Prostate gland (tissue), 2 donors: Measurements from ENCODE around the gene COMMD10. TPM values are rescaled to one million over a fixed set of nuclear protein-coding genes. Genes with fewer than 3 reads are reported as not detected.

Experiments used
- DNase-seq: peaks from one replicate; pipeline ENCODE4 v3.0.0-alpha.2; 2019; ENCODE audit warnings: low spot score
- H3K27ac ChIP-seq, 2 donors: fragments of 200-600 bp; sonication (generic); 2 replicates each; pipeline ENCODE4 v1.5.1; 2017 to 2019
- H3K27me3 ChIP-seq: fragments of 200-600 bp; sonication (generic); replicated peaks from 2 replicates; pipeline ENCODE4 v1.5.1; 2019; ENCODE audit not compliant: insufficient read depth
- H3K36me3 ChIP-seq, 2 donors: fragments of 200-600 bp; sonication (generic); 1 replicate in 1 of 2; 2 replicates in 1 of 2; pipeline versions ENCODE4 v1.5.1 to v1.8.1; 2017 to 2019
- H3K4me1 ChIP-seq: fragments of 200-600 bp; sonication (generic); replicated peaks from 2 replicates; pipeline ENCODE4 v1.5.1; 2019
- H3K4me3 ChIP-seq, 2 donors: fragments of 200-600 bp; sonication (generic); 2 replicates each; pipeline ENCODE4 v1.5.1; 2017 to 2019
- H3K9me3 ChIP-seq: fragments of 200-600 bp; sonication (generic); 2 replicates; pipeline ENCODE4 v1.5.1; 2017
- POLR2A ChIP-seq: fragments of 450-650 bp; IDR thresholded peaks from one replicate; pipeline ENCODE4 v1.6.1; 2016; ENCODE audit warnings: antibody characterized with exemption, mild to moderate bottlenecking
- POLR2AphosphoS5 ChIP-seq: sonication (generic); formaldehyde crosslinking; IDR thresholded peaks from one replicate; pipeline ENCODE4 v1.6.1; 2017; ENCODE audit warnings: antibody characterized with exemption
- WGBS: methylation state at CpG from one replicate; pipeline ENCODE4 v1.1.5; 2018; 5-methylcytosine and 5-hydroxymethylcytosine counted together
- intact Hi-C: fragments of 100-400 bp; cut with DNase I; formaldehyde crosslinking; loops from one replicate; pipeline ENCODE4 v1.14.2; 2022
- total RNA-seq, 2 donors: library from RNA; depleted of rRNA; stranded (reverse); fragments of >200 nt; gene quantifications; one replicate each; pipeline ENCODE4 v1.1.0, GENCODE V29; 2016
- TF ChIP-seq, protein P1 (sequence below), 4 experiments: fragments of 200-600 bp in 2 of 4; fragments of 450-650 bp in 2 of 4; sonication (generic) in 2 of 4; IDR thresholded peaks; 1 replicate in 3 of 4; 2 replicates in 1 of 4; pipeline ENCODE4 v1.5.1; 2016 to 2019; ENCODE audit warnings: antibody characterized with exemption in 4 of 4, mild to moderate bottlenecking in 2 of 4, moderate library complexity in 2 of 4

Gene COMMD10
- total RNA-seq, 2 donors from 2014 or later: 26.6 to 27.9 TPM

- intact Hi-C loops: loop anchor here (10.0 kb wide), 1 partner anchor 437 kb away; the partner anchor contains the start of gene SEMA6A
- Histone ChIP-seq H3K9me3 (no peaks in the 10 kb centered on the region), H3K4me3 (no peak overlapping the region), H3K27me3 (no peaks in the 10 kb centered on the region), H3K36me3 (no peaks in the 10 kb centered on the region), H3K27ac (no peak overlapping the region), H3K4me1 (no peaks in the 10 kb centered on the region)
- no peak for TF ChIP-seq POLR2AphosphoS5
- TF ChIP-seq, protein P1, sequence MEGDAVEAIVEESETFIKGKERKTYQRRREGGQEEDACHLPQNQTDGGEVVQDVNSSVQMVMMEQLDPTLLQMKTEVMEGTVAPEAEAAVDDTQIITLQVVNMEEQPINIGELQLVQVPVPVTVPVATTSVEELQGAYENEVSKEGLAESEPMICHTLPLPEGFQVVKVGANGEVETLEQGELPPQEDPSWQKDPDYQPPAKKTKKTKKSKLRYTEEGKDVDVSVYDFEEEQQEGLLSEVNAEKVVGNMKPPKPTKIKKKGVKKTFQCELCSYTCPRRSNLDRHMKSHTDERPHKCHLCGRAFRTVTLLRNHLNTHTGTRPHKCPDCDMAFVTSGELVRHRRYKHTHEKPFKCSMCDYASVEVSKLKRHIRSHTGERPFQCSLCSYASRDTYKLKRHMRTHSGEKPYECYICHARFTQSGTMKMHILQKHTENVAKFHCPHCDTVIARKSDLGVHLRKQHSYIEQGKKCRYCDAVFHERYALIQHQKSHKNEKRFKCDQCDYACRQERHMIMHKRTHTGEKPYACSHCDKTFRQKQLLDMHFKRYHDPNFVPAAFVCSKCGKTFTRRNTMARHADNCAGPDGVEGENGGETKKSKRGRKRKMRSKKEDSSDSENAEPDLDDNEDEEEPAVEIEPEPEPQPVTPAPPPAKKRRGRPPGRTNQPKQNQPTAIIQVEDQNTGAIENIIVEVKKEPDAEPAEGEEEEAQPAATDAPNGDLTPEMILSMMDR (IDR thresholded peaks at IDR 0.05): peak; percentile 38 to 67 (median 63)
- WGBS: 7% methylated on average over 4 of the region's 4 CpGs
- no peak for DNase-seq
Observed at GRCh38 chr5:116137544-116138378, 52.9 kb downstream of the COMMD10 start.

DNA sequence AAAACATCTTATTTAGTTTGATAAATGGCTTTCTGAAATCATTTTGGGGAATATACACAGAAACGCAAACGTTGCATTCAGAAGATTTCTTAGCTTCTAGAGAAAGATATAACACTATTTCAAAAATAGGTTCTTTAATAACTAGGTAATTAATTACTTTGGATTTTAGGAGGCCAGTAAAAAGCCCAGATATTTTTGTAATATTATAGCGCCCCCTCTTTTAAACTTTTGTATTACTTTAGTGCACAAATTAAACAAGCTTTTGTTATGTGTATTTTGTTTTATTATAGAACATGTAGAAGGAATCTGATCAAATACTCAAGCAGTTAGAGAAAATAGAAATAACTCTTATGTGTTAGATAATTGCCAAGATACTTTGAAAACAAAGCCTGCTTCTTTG is 57.7 kb downstream of the COMMD10 start:
- WGBS: 94% methylated on average over 3 of the region's 3 CpGs
- intact Hi-C loops: no loop called here

DNA sequence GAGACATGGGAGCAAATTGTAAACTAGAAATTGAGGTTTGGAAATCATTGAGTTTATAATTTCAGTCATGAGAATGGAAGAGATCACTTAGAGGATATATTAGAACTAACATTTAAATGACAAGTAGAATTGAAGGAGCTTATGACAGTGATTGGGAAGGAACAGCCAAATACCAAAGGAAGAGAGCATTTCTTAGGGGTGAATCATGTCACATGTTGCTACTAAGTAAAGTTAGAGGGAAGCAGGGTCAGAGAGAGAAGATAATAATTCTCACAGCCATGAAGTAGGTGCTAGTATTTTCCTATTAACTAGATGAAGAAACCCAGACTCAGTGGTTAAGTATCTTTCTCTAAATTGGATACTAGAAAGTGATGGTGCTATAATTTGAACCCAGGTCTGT is 59.3 kb downstream of the COMMD10 start:
- intact Hi-C loops: no loop called here
- TF ChIP-seq POLR2A: no peak
- no peak for TF ChIP-seq POLR2AphosphoS5
- TF ChIP-seq, protein P1 (IDR thresholded peaks at IDR 0.05): no peak
- Histone ChIP-seq H3K9me3 (no peaks in the 10 kb centered on the region), H3K27me3 (no peaks in the 10 kb centered on the region), H3K36me3 (no peaks in the 10 kb centered on the region), H3K27ac (no peak overlapping the region), H3K4me3 (no peak overlapping the region), H3K4me1 (no peaks in the 10 kb centered on the region)
- DNase-seq: no peak

More for the DNA sequence above, 57.7 kb downstream of the COMMD10 start:
- Histone ChIP-seq H3K9me3 (no peaks in the 10 kb centered on the region), H3K4me3 (no peak overlapping the region), H3K27ac (no peak overlapping the region), H3K27me3 (no peaks in the 10 kb centered on the region), H3K4me1 (no peaks in the 10 kb centered on the region), H3K36me3 (no peaks in the 10 kb centered on the region)
- TF ChIP-seq, protein P1 (IDR thresholded peaks at IDR 0.05): peak in 1 of 4 experiments; percentile 14
- no peak for TF ChIP-seq POLR2AphosphoS5
- no peak for DNase-seq

DNA sequence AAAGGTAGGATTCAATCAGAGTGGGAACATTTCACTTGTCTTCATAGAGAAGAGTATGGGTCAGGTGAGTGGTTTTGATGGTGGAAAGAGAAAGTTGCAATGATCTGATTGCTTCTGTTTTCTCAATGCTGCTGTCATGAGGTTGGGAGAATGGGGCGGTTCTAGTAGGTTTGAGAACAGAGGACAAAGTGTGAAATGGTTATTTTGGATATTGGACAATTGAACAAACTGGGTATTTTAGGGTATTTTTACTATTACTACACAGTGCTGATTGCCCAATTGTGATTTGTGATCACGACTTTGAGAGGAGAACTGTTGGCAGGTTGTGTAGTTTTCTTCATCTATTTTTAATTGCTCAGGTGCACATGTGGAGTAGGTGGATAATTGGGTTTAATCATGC is 60.2 kb downstream of the COMMD10 start:
- intact Hi-C loops: no loop called here
- Histone ChIP-seq H3K27me3 (no peaks in the 10 kb centered on the region), H3K36me3 (no peaks in the 10 kb centered on the region), H3K9me3 (no peaks in the 10 kb centered on the region), H3K4me3 (no peak overlapping the region), H3K4me1 (no peaks in the 10 kb centered on the region), H3K27ac (no peak overlapping the region)
- DNase-seq: no peak
- WGBS: 82% methylated on average over 2 of the region's 2 CpGs
- TF ChIP-seq POLR2AphosphoS5: no peak
- TF ChIP-seq, protein P1 (IDR thresholded peaks at IDR 0.05): no peak
- TF ChIP-seq POLR2A: no peak

- H3K36me3 ChIP-seq: no peaks in the 10 kb centered on the region
- no peaks in the 10 kb centered on the region for H3K4me1 ChIP-seq
- no peak for DNase-seq
- TF ChIP-seq POLR2A: no peak
- no peak for TF ChIP-seq POLR2AphosphoS5
- TF ChIP-seq, protein P1 (IDR thresholded peaks at IDR 0.05): no peak
- no peaks in the 10 kb centered on the region for H3K9me3 ChIP-seq
- no peak overlapping the region for H3K27ac ChIP-seq
- H3K4me3 ChIP-seq: no peak overlapping the region
- intact Hi-C loops: no loop called here
- H3K27me3 ChIP-seq: no peaks in the 10 kb centered on the region
- WGBS: 73% methylated on average over 3 of the region's 3 CpGs
Observed at GRCh38 chr5:116145416-116145815, 60.6 kb downstream of the COMMD10 start.
